BJ (cell line): ENCODE results near the gene ZBED4. TPM values are rescaled to one million over a fixed set of nuclear protein-coding genes. Genes with fewer than 3 reads are reported as not detected.

Source experiments
- CTCF ChIA-PET: fragments of 350-600 bp; formaldehyde crosslinking; extraction: SDS; loops from one replicate; lab custom pipeline; 2021; ENCODE audit warnings: antibody characterized with exemption, inconsistent platforms; lab: Yijun Ruan, JAX
- POLR2A ChIA-PET: fragments of 300-600 bp; sonication (Branson Sonifier 250); formaldehyde crosslinking; extraction: SDS; loops from one replicate; lab custom pipeline; 2021; ENCODE audit warnings: antibody characterized with exemption; lab: Charles Lee
- DNase-seq: peaks from one replicate; pipeline ENCODE4 v3.0.0-alpha.2; 2011; ENCODE audit warnings: low read depth
- H3K27me3 ChIP-seq: 2 replicates; pipeline ENCODE4 v1.6.0; 2011; ENCODE audit warnings: low read length; ENCODE audit not compliant: control insufficient read depth, insufficient read depth
- H3K36me3 ChIP-seq: 2 replicates; pipeline ENCODE4 v1.5.1; 2011; ENCODE audit warnings: low read length; ENCODE audit not compliant: control insufficient read depth, insufficient read depth
- H3K4me3 ChIP-seq: 2 replicates; pipeline ENCODE4 v1.5.1; 2011; ENCODE audit warnings: low read depth, mild to moderate bottlenecking, control low read depth, low read length
- polyA plus RNA-seq: library from polyadenylated mRNA; depleted of rRNA; stranded (reverse); fragments of >200 nt; gene quantifications from 2 replicates; pipeline ENCODE4 v1.2.3, GENCODE V29; 2011
- TF ChIP-seq, protein P1 (sequence below): IDR thresholded peaks from 2 replicates; pipeline ENCODE4 v1.5.1; 2011; ENCODE audit warnings: low read depth, mild to moderate bottlenecking, control low read depth, inconsistent platforms, low read length, moderate library complexity; ENCODE audit not compliant: insufficient read depth

Gene ZBED4
- polyA plus RNA-seq, 1 experiment, result 4.5 TPM

GRCh38 chr22:49811020-49811791, 42.4 kb upstream of the ZBED4 start:
- Histone ChIP-seq H3K36me3 (peaks cover 20% of the 10 kb centered on the region), H3K4me3 (no peak overlapping the region), H3K27me3 (no peaks in the 10 kb centered on the region)
- no peak for DNase-seq
- ChIA-PET POLR2A (no interaction called here), CTCF (no interaction called here)
- TF ChIP-seq, protein P1, sequence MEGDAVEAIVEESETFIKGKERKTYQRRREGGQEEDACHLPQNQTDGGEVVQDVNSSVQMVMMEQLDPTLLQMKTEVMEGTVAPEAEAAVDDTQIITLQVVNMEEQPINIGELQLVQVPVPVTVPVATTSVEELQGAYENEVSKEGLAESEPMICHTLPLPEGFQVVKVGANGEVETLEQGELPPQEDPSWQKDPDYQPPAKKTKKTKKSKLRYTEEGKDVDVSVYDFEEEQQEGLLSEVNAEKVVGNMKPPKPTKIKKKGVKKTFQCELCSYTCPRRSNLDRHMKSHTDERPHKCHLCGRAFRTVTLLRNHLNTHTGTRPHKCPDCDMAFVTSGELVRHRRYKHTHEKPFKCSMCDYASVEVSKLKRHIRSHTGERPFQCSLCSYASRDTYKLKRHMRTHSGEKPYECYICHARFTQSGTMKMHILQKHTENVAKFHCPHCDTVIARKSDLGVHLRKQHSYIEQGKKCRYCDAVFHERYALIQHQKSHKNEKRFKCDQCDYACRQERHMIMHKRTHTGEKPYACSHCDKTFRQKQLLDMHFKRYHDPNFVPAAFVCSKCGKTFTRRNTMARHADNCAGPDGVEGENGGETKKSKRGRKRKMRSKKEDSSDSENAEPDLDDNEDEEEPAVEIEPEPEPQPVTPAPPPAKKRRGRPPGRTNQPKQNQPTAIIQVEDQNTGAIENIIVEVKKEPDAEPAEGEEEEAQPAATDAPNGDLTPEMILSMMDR, result no peak

DNA sequence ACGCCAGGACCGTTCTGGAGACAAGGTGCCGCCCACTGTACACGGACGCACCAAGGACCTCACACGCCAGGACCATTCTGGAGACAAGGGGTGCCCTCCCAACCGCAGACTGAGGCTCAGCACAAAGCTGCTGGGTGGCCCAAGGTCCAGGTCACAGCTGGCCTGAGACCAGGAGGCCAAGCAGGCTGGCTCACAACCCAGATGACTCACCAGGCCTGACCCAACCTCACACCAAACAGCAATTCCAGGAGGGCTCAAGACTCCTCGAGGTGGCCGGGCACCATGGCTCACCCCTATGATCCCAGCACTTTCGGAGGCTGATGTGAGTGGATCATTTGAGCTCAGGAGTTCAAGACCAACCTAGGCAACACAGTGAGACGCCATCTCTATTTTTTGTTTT, 40.8 kb upstream of the ZBED4 start:
- POLR2A ChIA-PET, result no interaction called here
- TF ChIP-seq, protein P1, result no peak
- CTCF ChIA-PET, result interaction anchor here (1.0 kb wide), 1 partner anchor 8 kb away, joined by 3 read pairs; no protein-coding TSS in a partner anchor
- DNase-seq, result no peak
- H3K4me3 ChIP-seq, result no peak overlapping the region
- peaks cover 23% of the 10 kb centered on the region for H3K36me3 ChIP-seq
- H3K27me3 ChIP-seq, result no peaks in the 10 kb centered on the region

DNA sequence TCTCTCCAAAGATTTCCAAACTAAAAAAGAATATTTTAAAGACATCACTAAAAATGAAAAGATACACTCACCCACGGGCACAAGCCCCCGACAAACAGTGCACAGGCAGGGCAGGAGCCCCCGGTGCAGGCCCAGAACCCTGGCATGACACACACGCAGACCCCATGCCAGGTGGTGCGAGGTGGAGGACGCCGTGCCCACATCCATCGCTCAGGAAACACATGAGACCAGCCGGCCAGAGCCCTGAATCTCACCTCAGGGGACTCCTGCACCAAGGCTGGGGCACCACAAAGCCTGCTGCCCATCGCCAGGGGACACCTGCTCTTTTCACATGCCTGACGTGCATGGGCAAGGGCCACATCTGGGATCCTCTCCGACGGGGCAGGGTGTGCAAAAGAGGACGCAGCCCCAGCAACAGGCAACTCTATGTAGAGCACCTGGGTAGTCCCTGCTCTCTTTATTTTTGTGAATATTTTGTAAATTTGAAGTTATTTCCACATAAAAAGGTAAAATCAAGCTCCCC, 39.4 kb upstream of the ZBED4 start:
- Histone ChIP-seq H3K27me3 (no peaks in the 10 kb centered on the region), H3K4me3 (no peak overlapping the region), H3K36me3 (peaks cover 25% of the 10 kb centered on the region)
- DNase-seq, result no peak
- TF ChIP-seq, protein P1, result no peak
- ChIA-PET CTCF (no interaction called here), POLR2A (no interaction called here)

DNA sequence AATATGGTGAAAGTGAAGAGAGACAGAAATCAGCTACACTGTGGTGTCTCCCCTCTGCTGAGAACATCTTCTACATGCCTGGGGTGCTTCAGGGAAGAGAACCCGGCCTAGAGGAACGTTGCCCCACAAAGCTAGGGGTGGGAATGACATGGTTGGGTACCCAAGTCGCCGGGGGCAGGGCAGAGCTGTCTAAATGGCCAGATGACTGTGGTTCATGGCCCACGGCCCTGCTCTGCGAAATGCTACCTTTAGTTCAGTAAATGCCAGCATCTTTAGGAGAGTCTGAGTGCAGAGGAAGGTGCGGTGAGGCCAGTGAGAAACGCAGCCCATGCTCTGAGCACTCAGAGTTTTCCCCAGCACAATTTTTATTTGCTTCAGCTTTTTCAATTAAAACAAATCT, 38.8 kb upstream of the ZBED4 start:
- TF ChIP-seq, protein P1, result no peak
- Histone ChIP-seq H3K4me3 (no peak overlapping the region), H3K36me3 (peaks cover 25% of the 10 kb centered on the region), H3K27me3 (no peaks in the 10 kb centered on the region)
- DNase-seq, result no peak
- POLR2A ChIA-PET, result no interaction called here
- CTCF ChIA-PET, result no interaction called here

DNA sequence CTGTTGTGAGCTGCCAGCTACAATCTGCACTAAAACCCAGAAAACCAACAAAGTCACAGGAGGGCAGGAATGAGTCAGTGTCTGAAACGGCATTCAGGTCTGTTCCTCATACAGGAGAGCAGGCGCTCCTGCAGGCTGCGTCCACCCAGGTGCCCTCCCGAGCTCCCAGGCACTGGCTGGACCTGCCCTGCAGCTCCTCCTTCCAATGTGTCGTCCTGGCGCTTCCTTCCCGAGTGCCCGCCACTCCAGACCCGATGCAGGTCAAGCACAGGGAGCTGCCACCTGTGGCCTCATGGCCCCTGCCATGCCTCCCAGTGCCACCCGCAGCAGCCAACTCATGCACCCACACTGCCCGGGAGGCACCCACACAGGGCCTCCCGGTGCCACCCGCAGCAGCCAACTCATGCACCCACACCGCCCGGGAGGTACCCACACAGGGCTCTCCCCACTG, 38.0 kb upstream of the ZBED4 start:
- Histone ChIP-seq H3K36me3 (peaks cover 31% of the 10 kb centered on the region), H3K27me3 (no peaks in the 10 kb centered on the region), H3K4me3 (no peak overlapping the region)
- CTCF ChIA-PET, result no interaction called here
- POLR2A ChIA-PET, result no interaction called here
- TF ChIP-seq, protein P1, result no peak
- DNase-seq, result no peak
